ENCODE results near the gene CAAP1. TPM values are rescaled to one million over a fixed set of nuclear protein-coding genes. Genes with fewer than 3 reads are reported as not detected.

The CAAP1 gene
- total and polyA plus RNA-seq, 7 donors: 10.2 to 19.2 (median 16.4) TPM

GRCh38 chr9:26935847-26936246 is 43.2 kb upstream of the CAAP1 start:
- intact Hi-C loops (cut with DNase I): no loop called here
- Histone ChIP-seq H3K36me3 (peaks cover 0 to 12% (median 0%) of the 10 kb centered on the region in 4 donors), H3K4me1 (no peaks in the 10 kb centered on the region), H3K4me3 (no peak overlapping the region), H3K27ac (no peak overlapping the region), H3K27me3 (no peaks in the 10 kb centered on the region), H3K9me3 (peaks cover 0 to 7% (median 0%) of the 10 kb centered on the region in 4 donors)
- no peak for DNase-seq
- TF ChIP-seq POLR2AphosphoS5 (IDR thresholded peaks at IDR 0.05): no peak
- no peak for TF ChIP-seq EP300 (IDR thresholded peaks at IDR 0.05)
- TF ChIP-seq, protein P1, sequence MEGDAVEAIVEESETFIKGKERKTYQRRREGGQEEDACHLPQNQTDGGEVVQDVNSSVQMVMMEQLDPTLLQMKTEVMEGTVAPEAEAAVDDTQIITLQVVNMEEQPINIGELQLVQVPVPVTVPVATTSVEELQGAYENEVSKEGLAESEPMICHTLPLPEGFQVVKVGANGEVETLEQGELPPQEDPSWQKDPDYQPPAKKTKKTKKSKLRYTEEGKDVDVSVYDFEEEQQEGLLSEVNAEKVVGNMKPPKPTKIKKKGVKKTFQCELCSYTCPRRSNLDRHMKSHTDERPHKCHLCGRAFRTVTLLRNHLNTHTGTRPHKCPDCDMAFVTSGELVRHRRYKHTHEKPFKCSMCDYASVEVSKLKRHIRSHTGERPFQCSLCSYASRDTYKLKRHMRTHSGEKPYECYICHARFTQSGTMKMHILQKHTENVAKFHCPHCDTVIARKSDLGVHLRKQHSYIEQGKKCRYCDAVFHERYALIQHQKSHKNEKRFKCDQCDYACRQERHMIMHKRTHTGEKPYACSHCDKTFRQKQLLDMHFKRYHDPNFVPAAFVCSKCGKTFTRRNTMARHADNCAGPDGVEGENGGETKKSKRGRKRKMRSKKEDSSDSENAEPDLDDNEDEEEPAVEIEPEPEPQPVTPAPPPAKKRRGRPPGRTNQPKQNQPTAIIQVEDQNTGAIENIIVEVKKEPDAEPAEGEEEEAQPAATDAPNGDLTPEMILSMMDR (IDR thresholded peaks at IDR 0.05): no peak
- TF ChIP-seq POLR2A (IDR thresholded peaks at IDR 0.05): no peak

DNA sequence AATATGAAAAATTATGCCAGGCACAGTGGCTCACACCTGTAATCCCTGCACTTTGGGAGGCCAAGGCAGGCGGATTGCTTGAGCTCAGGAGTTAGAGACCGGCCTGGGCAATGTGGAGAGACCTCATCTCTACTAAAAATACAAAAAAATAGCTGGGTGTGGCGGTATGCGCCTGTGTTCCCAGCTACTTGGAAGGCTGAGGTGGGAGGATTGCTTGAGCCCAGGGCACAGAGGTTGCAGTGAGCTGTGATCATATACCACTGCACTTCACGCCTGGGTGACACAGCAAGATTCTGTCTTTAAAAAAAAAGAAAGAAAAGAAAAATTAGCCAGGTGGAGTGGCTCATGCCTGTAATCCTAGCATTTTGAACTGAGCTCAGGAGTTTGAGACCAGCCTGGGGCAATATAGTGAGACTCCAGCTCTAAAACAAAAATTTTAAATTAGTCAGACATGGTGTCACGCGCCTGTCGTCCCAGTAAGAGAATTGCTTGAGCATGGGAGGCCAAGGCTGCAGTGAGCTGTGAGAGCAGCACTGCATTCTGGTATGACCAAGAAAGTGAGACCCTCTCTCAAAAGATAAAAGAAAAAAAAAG is 36.4 kb upstream of the CAAP1 start:
- Histone ChIP-seq H3K27ac (peak overlapping the region in 1 of 4 donors; percentile 26), H3K4me3 (no peak overlapping the region), H3K27me3 (no peaks in the 10 kb centered on the region), H3K9me3 (no peaks in the 10 kb centered on the region), H3K36me3 (peaks cover 3 to 64% (median 16%) of the 10 kb centered on the region in 4 donors), H3K4me1 (peaks cover 0 to 12% (median 8%) of the 10 kb centered on the region in 4 donors)
- no peak for DNase-seq
- intact Hi-C loops (cut with DNase I): no loop called here
- WGBS, 2 donors: 97% methylated on average over 8 of the region's 8 CpGs
- no peak for TF ChIP-seq EP300 (IDR thresholded peaks at IDR 0.05)
- TF ChIP-seq POLR2AphosphoS5 (IDR thresholded peaks at IDR 0.05): no peak
- no peak for TF ChIP-seq POLR2A (IDR thresholded peaks at IDR 0.05)
- TF ChIP-seq, protein P1 (IDR thresholded peaks at IDR 0.05): no peak

GRCh38 chr9:26925609-26926008 is 33.0 kb upstream of the CAAP1 start:
- intact Hi-C loops (cut with DNase I): no loop called here
- Histone ChIP-seq H3K4me3 (no peak overlapping the region), H3K36me3 (peaks cover 3 to 84% (median 22%) of the 10 kb centered on the region in 4 donors), H3K27ac (no peak overlapping the region), H3K9me3 (no peaks in the 10 kb centered on the region), H3K4me1 (peaks cover 0 to 12% (median 8%) of the 10 kb centered on the region in 4 donors), H3K27me3 (no peaks in the 10 kb centered on the region)
- WGBS, 2 donors: 27 to 81% methylated on average over 4 of the region's 4 CpGs
- TF ChIP-seq, protein P1 (IDR thresholded peaks at IDR 0.05): no peak
- TF ChIP-seq POLR2AphosphoS5 (IDR thresholded peaks at IDR 0.05): no peak
- no peak for TF ChIP-seq POLR2A (IDR thresholded peaks at IDR 0.05)
- no peak for TF ChIP-seq EP300 (IDR thresholded peaks at IDR 0.05)
- no peak for DNase-seq

DNA sequence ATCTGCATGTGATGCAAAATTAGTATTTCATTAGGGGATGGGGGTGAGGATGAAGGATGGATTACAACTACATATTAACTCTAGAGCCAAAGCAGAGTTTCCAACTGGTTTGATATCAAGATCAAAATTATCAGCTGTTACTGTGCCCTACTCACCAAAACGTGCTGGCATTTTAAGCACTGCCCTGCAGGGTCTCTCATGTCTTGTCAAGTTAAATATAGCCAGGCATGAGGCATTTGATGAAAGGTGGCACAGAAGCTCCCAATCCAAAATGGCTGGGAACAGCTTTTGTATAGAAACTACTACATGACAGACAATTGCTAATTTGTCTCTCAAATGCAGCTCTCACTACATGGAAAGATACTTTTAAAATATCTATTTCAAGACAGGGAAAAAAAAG is 27.1 kb upstream of the CAAP1 start:
- no peak overlapping the region for H3K27ac ChIP-seq
- intact Hi-C loops (cut with DNase I): no loop called here
- H3K4me1 ChIP-seq: no peaks in the 10 kb centered on the region
- no peaks in the 10 kb centered on the region for H3K9me3 ChIP-seq
- DNase-seq: no peak
- H3K4me3 ChIP-seq: no peak overlapping the region
- peaks cover 14 to 92% (median 26%) of the 10 kb centered on the region in 4 donors for H3K36me3 ChIP-seq
- TF ChIP-seq EP300 (IDR thresholded peaks at IDR 0.05): no peak
- TF ChIP-seq, protein P1 (IDR thresholded peaks at IDR 0.05): no peak
- TF ChIP-seq POLR2AphosphoS5 (IDR thresholded peaks at IDR 0.05): no peak
- no peak for TF ChIP-seq POLR2A (IDR thresholded peaks at IDR 0.05)
- no peaks in the 10 kb centered on the region for H3K27me3 ChIP-seq
- 40 to 54% methylated on average over 1 of the region's 1 CpG for WGBS, 2 donors

Measured in sigmoid colon (tissue), 7 donors.